IMR-90 (cell line): Measurements from ENCODE around the gene VDR. TPM values are rescaled to one million over a fixed set of nuclear protein-coding genes. Genes with fewer than 3 reads are reported as not detected.

ENCODE experiments used
- ATAC-seq: fragments of 200-7000 bp; cut with Tn5 transposase; 2 replicates; pipeline ENCODE4 v1.9.1; 2020; ENCODE audit warnings: low read depth, mild to moderate bottlenecking, moderate library complexity
- BruUV-seq: library from RNA; stranded (reverse); fragments of 400-500 nt; replicated peaks from 2 replicates; lab custom pipeline; 2021; lab: Mats Ljungman, UMichigan
- CTCF ChIA-PET: fragments of 300-600 bp; formaldehyde crosslinking; extraction: SDS; loops from one replicate; lab custom pipeline; 2021; ENCODE audit warnings: antibody characterized with exemption; lab: Yijun Ruan, JAX
- POLR2A ChIA-PET: fragments of 300-600 bp; sonication (Branson Sonifier 250); formaldehyde crosslinking; loops from one replicate; lab custom pipeline; 2022; ENCODE audit warnings: antibody characterized with exemption; ENCODE audit not compliant: unreplicated experiment; lab: Charles Lee
- DNase-seq: peaks from one replicate; pipeline ENCODE4 v3.0.0; 2013
- H2AFZ ChIP-seq: replicated peaks from 2 replicates; pipeline ENCODE3; 2013; ENCODE audit warnings: low read length, mild to moderate bottlenecking; ENCODE audit not compliant: poor library complexity
- H2AK5ac ChIP-seq: 2 replicates; pipeline ENCODE4 v1.6.1; 2013; ENCODE audit warnings: low read depth, low read length, inconsistent platforms
- H2AK9ac ChIP-seq: replicated peaks from 2 replicates; pipeline ENCODE3; 2013; ENCODE audit warnings: mild to moderate bottlenecking, low read depth, low read length, moderate library complexity; ENCODE audit not compliant: poor library complexity
- H2BK120ac ChIP-seq: 2 replicates; pipeline ENCODE4 v1.6.1; 2013; ENCODE audit warnings: low read depth, low read length, inconsistent platforms
- H2BK15ac ChIP-seq: 3 replicates; pipeline ENCODE4 v1.6.1; 2013; ENCODE audit warnings: low read depth, low read length, inconsistent platforms
- H2BK20ac ChIP-seq: 2 replicates; pipeline ENCODE4 v1.6.1; 2013; ENCODE audit warnings: low read depth, mild to moderate bottlenecking, inconsistent platforms, low read length, moderate library complexity
- H2BK5ac ChIP-seq: 2 replicates; pipeline ENCODE4 v1.6.1; 2013; ENCODE audit warnings: mild to moderate bottlenecking, low read depth, low read length, inconsistent platforms; ENCODE audit not compliant: poor library complexity, severe bottlenecking
- H3K14ac ChIP-seq: replicated peaks from 2 replicates; pipeline ENCODE4 v1.6.1; 2013; ENCODE audit warnings: low read depth, low read length, inconsistent platforms
- H3K18ac ChIP-seq: 2 replicates; pipeline ENCODE4 v1.6.1; 2013; ENCODE audit warnings: low read depth, low read length, control low read depth
- H3K23ac ChIP-seq: 2 replicates; pipeline ENCODE4 v1.6.1; 2013; ENCODE audit warnings: low read depth, low read length, inconsistent platforms
- H3K27ac ChIP-seq: 2 replicates; pipeline ENCODE4 v1.5.1; 2013; ENCODE audit warnings: mild to moderate bottlenecking, control low read depth, low read length; ENCODE audit not compliant: insufficient read depth
- H3K27me3 ChIP-seq: 2 replicates; pipeline ENCODE4 v1.6.1; 2013; ENCODE audit warnings: low read length; ENCODE audit not compliant: control insufficient read depth, insufficient read depth
- H3K36me3 ChIP-seq: 2 replicates; pipeline ENCODE4 v1.6.1; 2013; ENCODE audit warnings: low read length, mixed read lengths; ENCODE audit not compliant: control insufficient read depth, insufficient read depth
- H3K4ac ChIP-seq: 2 replicates; pipeline ENCODE4 v1.6.1; 2013; ENCODE audit warnings: low read depth, low read length, inconsistent platforms
- H3K4me1 ChIP-seq: 2 replicates; pipeline ENCODE4 v1.6.1; 2013; ENCODE audit warnings: low read length, mixed read lengths; ENCODE audit not compliant: control insufficient read depth, insufficient read depth
- H3K4me2 ChIP-seq: 2 replicates; pipeline ENCODE4 v1.6.1; 2013; ENCODE audit warnings: low read depth, mild to moderate bottlenecking, control low read depth, low read length, moderate library complexity
- H3K4me3 ChIP-seq: 2 replicates; pipeline ENCODE4 v1.5.1; 2013; ENCODE audit warnings: low read depth, mild to moderate bottlenecking, control low read depth, low read length, moderate library complexity; ENCODE audit not compliant: insufficient read depth
- H3K56ac ChIP-seq: 2 replicates; pipeline ENCODE4 v1.6.1; 2013; ENCODE audit warnings: low read length, inconsistent platforms; ENCODE audit not compliant: insufficient read depth; ENCODE audit errors: extremely low read depth
- H3K79me1 ChIP-seq, 2 experiments: 2 replicates each; pipeline ENCODE4 v1.6.1; 2013; ENCODE audit warnings: low read length in 2 of 2, inconsistent platforms in 1 of 2, low read depth in 1 of 2
- H3K9ac ChIP-seq: 2 replicates; pipeline ENCODE4 v1.6.1; 2013; ENCODE audit warnings: low read depth, low read length, control low read depth
- H3K9me1 ChIP-seq: 2 replicates; pipeline ENCODE4 v1.6.1; 2013; ENCODE audit warnings: low read length, inconsistent platforms; ENCODE audit not compliant: insufficient read depth
- H3K9me3 ChIP-seq: 2 replicates; pipeline ENCODE4 v1.6.1; 2013; ENCODE audit warnings: low read length; ENCODE audit not compliant: control insufficient read depth, insufficient read depth
- H4K20me1 ChIP-seq: 2 replicates; pipeline ENCODE4 v1.6.1; 2013; ENCODE audit warnings: low read length, inconsistent platforms; ENCODE audit not compliant: insufficient read depth
- H4K5ac ChIP-seq: 2 replicates; pipeline ENCODE4 v1.6.1; 2013; ENCODE audit warnings: mild to moderate bottlenecking, low read depth, low read length, control low read depth
- H4K8ac ChIP-seq, 2 experiments: 2 replicates each; pipeline ENCODE4 v1.6.1; 2013; ENCODE audit warnings: low read depth in 2 of 2, low read length in 2 of 2, control low read depth in 1 of 2, inconsistent platforms in 1 of 2
- H4K91ac ChIP-seq: 2 replicates; pipeline ENCODE4 v1.6.1; 2013; ENCODE audit warnings: low read depth, low read length, inconsistent platforms; ENCODE audit not compliant: insufficient read depth
- BHLHE40 ChIP-seq: fragments of 150-350 bp; IDR thresholded peaks from 2 replicates; pipeline ENCODE4 v1.6.1; 2016; ENCODE audit warnings: mild to moderate bottlenecking, low read depth, low read length
- CEBPB ChIP-seq: IDR thresholded peaks from 2 replicates; pipeline ENCODE4 v1.6.1; 2012; ENCODE audit warnings: low read depth, low read length, improper control_type of control experiment
- CHD1 ChIP-seq: IDR thresholded peaks from 2 replicates; pipeline ENCODE4 v1.6.1; 2012; ENCODE audit warnings: low read depth, low read length, improper control_type of control experiment
- CTCF ChIP-seq: conservative IDR thresholded peaks from 2 replicates; pipeline ENCODE4 v1.5.1; 2012; ENCODE audit warnings: mild to moderate bottlenecking, low read depth, low read length, improper control_type of control experiment
- FOS ChIP-seq: fragments of 150-350 bp; IDR thresholded peaks from 2 replicates; pipeline ENCODE4 v1.6.1; 2016; ENCODE audit warnings: low read depth, low read length
- MAFK ChIP-seq: IDR thresholded peaks from 2 replicates; pipeline ENCODE4 v1.6.1; 2012; ENCODE audit warnings: low read depth, low read length, improper control_type of control experiment
- MAZ ChIP-seq: IDR thresholded peaks from 2 replicates; pipeline ENCODE4 v1.6.1; 2012; ENCODE audit warnings: low read depth, mild to moderate bottlenecking, low read length, improper control_type of control experiment, moderate library complexity, borderline replicate concordance
- MXI1 ChIP-seq: IDR thresholded peaks from 2 replicates; pipeline ENCODE4 v1.6.1; 2012; ENCODE audit warnings: low read depth, mild to moderate bottlenecking, low read length, moderate library complexity, borderline replicate concordance
- NFE2L2 ChIP-seq: fragments of 150-350 bp; IDR thresholded peaks from 2 replicates; pipeline ENCODE4 v1.6.1; 2016; ENCODE audit warnings: low read depth, mild to moderate bottlenecking, low read length
- POLR2A ChIP-seq: IDR thresholded peaks from 2 replicates; pipeline ENCODE4 v1.6.1; 2012; ENCODE audit warnings: mild to moderate bottlenecking, low read depth, low read length
- RAD21 ChIP-seq: IDR thresholded peaks from 2 replicates; pipeline ENCODE4 v1.6.1; 2012; ENCODE audit warnings: low read length, improper control_type of control experiment
- RCOR1 ChIP-seq: IDR thresholded peaks from 2 replicates; pipeline ENCODE4 v1.6.1; 2012; ENCODE audit warnings: mild to moderate bottlenecking, low read length, improper control_type of control experiment; ENCODE audit not compliant: insufficient replicate concordance
- RFX5 ChIP-seq: IDR thresholded peaks from 2 replicates; pipeline ENCODE4 v1.8.0; 2012; ENCODE audit warnings: low read depth, mild to moderate bottlenecking, low read length, moderate library complexity
- SMC3 ChIP-seq: fragments of 150-350 bp; IDR thresholded peaks from 2 replicates; pipeline ENCODE4 v1.6.1; 2016; ENCODE audit warnings: low read depth, mild to moderate bottlenecking, antibody characterized with exemption, low read length, moderate library complexity
- USF2 ChIP-seq: fragments of 150-350 bp; IDR thresholded peaks from 2 replicates; pipeline ENCODE4 v1.6.1; 2017; ENCODE audit warnings: mild to moderate bottlenecking, antibody characterized with exemption, low read length, low read depth
- WGBS, 2 experiments: methylation state at CpG; one replicate each; pipeline versions ENCODE4 v1.1.5 to v1.1.7; 2013; ENCODE audit warnings: missing lambda C conversion rate in 2 of 2; ENCODE audit not compliant: insufficient read length in 1 of 2; ENCODE audit errors: extremely low coverage in 2 of 2; 5-methylcytosine and 5-hydroxymethylcytosine counted together
- dilution Hi-C: fragments of 300-500 bp; cut with HindIII; formaldehyde crosslinking; loops from one replicate; pipeline ENCODE4 v1.14.3; 2018; ENCODE audit warnings: low sequenced_read_pairs; ENCODE audit not compliant: unreplicated experiment
- in situ Hi-C: fragments of 300-500 bp; cut with MboI; formaldehyde crosslinking; loops from 3 replicates; pipeline ENCODE4 v1.14.3; 2019; ENCODE audit warnings: low sequenced_read_pairs, inconsistent platforms, mixed read lengths
- intact Hi-C: fragments of 100-400 bp; cut with micrococcal nuclease; formaldehyde crosslinking; loops from 2 replicates; pipeline ENCODE4 v1.10.0; 2022
- polyA plus RNA-seq, 3 experiments: library from polyadenylated mRNA; depleted of rRNA; stranded (reverse); fragments of >200 nt; gene quantifications; 2 replicates each; pipeline ENCODE4 v1.2.3, GENCODE V29; 2012; ENCODE audit warnings: low replicate concordance in 1 of 3
- total RNA-seq: library from RNA; depleted of rRNA; stranded (reverse); fragments of >200 nt; gene quantifications from 2 replicates; pipeline ENCODE4 v1.2.3, GENCODE V29; 2012

The VDR gene
- total and polyA plus RNA-seq, 2 of the 4 experiments (the other 2 are of a cell fraction) = 5.4 to 8.5 TPM

GRCh38 chr12:47883663-47884195 lies 21.1 kb downstream of the VDR start:
- Histone ChIP-seq H4K5ac (no peak overlapping the region), H3K56ac (no peak overlapping the region), H4K8ac (no peak overlapping the region; a peak in 1 of 4 replicates), H2BK5ac (no peak overlapping the region), H3K27me3 (no peaks in the 10 kb centered on the region), H3K18ac (no peak overlapping the region), H2BK20ac (peak overlapping the region; percentile 20; the same call in 1 of the 2 replicates), H4K20me1 (no peaks in the 10 kb centered on the region), H3K9me3 (no peaks in the 10 kb centered on the region), H3K9ac (no peak overlapping the region), H2AK5ac (peak overlapping the region; percentile 67), H3K23ac (no peak overlapping the region), H3K4me3 (no peak overlapping the region), H3K27ac (no peak overlapping the region), H2BK15ac (peak overlapping the region; percentile 89; the same call in 1 of the 3 replicates), H3K36me3 (0 out of 2 replicates have a peak, but pooled peaks cover 1% of the 10 kb centered on the region), H4K91ac (no peak overlapping the region), H2AK9ac (no peak overlapping the region), H3K79me1 (peaks cover 0 to 24% of the 10 kb centered on the region in 2 experiments; a peak in 1 of 4 replicates), H3K14ac (peak overlapping the region; percentile 80; the same call in 1 of the 2 replicates), H2BK120ac (peak overlapping the region; percentile 92; the same call in 1 of the 2 replicates), H3K9me1 (peaks cover 19% of the 10 kb centered on the region), H3K4me2 (no peak overlapping the region), H2AFZ (no peak overlapping the region), H3K4ac (peak overlapping the region; percentile 88; the same call in 1 of the 2 replicates), H3K4me1 (peaks cover 20% of the 10 kb centered on the region)
- in situ Hi-C loops (no loop called here), intact Hi-C loops (no loop called here), dilution Hi-C loops (no loop called here)
- no peak for ATAC-seq
- no CpG with 5 or more reads among the region's 5 CpGs for WGBS, 2 experiments
- ChIA-PET POLR2A (no interaction called here), CTCF (no interaction called here)
- TF ChIP-seq SMC3 (no peak), POLR2A (no peak), CHD1 (no peak), MXI1 (no peak), FOS (no peak), CEBPB (no peak), NFE2L2 (no peak), MAZ (no peak), BHLHE40 (no peak), RAD21 (no peak), RFX5 (no peak), CTCF (no peak), RCOR1 (no peak), USF2 (no peak), MAFK (no peak)
- no peak for DNase-seq
- BruUV-seq = no TSS peak
